Activated T-cell treated with anti-CD3 and anti-CD28 coated beads, Interleukin-2, amount 50 U/mL, for 1 hour (primary cell): ENCODE results near the gene SAMD8.
"Not testable (repeated sequence)": the region's sequence is repeated elsewhere in the genome, so short reads cannot be mapped to it uniquely, and the experiment has no call there.

Source experiments
- DNase-seq: peaks from one replicate; pipeline ENCODE4 v3.0.0-alpha.2; 2020

The SAMD8 gene

DNA sequence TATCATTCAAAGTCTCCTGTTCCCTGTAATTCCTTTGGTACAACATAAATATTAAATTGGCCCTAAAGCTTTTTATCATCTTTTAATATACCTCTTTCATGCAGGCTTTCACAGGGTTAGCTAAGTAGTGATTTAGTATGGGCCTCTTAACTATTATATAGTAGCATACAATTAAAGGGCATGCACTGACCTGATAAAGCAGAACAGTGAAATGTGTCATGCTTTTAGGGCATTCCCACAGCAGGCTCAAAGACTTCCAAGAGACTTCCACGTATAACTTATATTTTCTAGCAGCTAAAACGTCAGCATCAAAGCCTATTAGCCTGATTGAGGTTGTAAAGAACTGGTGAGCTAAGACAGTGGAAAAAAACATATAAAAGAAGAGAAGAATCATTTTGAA, 35.3 kb downstream of the SAMD8 start:
- no peak for DNase-seq

DNA sequence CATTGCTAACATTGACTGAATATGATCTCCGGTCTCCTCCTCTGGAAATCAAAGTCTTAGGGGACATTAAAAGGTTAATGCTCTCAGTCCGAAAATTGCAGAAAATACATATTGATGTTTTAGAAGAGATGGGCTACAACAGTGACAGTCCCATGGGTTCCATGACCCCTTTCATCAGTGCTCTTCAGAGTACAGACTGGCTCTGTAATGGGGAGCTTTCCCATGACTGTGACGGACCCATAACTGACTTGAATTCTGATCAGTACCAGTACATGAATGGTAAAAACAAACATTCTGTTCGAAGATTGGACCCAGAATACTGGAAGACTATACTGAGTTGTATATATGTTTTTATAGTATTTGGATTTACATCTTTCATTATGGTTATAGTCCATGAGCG, 39.2 kb downstream of the SAMD8 start:
- DNase-seq = no peak

DNA sequence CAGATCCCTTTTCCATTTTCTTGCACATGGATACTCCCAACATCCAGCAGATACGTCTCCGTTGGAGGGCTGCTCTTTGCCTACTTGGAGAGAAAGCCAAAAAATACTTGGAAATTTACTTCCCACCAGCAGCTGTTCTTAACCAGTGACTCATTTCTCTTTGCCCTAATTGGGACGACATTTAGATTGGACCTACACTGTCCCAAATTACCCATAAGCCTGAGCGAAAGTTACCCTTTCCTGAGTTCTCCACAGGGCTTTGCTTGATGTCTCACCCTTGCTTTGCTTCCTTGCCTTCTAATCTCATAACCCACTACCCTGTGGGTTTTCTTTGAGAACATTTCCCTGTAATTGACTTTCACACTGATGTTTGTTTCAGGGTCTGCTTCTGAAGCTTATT, 48.1 kb downstream of the SAMD8 start:
- no peak for DNase-seq

DNA sequence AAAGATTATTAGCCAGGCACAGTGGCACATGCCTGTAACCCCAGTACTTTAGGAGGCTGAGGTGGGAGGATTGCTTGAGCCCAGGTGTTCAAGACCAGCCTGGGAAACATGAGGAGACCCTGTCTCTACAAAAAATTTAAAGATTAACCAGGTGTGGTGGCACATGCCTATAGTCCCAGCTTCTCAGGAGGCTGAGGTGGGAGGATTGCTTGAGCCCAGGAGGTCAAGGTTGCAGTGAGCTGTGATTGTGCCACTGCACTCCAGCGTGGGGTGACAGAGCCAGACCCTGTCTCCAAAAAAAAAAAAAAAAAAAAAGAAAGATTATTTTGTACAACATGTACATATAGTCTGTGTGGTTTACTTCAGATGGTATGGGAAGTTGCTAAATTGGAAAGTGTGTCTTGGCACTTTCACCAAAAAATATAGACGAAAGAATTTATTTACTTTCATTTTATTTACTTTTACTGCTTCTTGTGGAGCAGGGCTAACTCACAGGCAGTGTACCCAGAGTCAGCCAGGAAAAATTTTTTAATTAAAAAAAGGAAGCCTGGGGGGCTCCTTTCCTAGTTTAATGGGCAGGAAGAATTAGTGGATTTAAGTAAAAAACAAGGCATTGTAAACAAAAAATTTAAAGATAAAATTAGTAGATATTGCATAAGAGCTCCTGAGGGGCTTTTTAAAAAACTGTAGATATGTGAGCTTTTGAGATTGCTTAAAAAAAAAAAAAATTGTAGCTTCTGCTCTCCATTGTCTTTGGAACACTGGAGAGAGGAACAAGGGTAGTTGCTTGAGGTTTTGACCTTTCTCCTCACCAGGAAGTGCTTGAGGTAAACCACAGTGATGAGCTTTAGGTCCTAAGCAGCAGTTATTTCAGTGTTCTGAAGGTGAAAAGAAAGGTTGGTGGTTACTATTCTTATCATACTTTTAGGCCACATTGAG, 54.5 kb downstream of the SAMD8 start:
- no peak for DNase-seq

DNA sequence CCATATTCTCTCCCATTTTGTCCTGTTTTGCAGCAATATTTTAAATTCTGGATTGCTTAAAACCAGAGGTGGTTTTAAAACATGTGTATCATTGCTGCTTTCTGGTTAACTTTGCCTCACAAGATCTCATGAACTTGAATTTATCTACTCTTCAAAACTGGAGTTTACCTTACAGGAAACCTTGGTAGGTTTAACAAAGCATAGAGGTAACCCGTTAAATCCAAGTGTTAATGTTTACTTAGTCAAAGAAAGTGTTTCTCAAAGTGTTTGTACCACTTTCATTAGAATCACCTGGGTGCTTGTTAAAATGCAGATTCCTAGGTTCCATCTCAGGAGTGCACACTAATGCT, 55.1 kb downstream of the SAMD8 start:
- DNase-seq = no peak

DNA sequence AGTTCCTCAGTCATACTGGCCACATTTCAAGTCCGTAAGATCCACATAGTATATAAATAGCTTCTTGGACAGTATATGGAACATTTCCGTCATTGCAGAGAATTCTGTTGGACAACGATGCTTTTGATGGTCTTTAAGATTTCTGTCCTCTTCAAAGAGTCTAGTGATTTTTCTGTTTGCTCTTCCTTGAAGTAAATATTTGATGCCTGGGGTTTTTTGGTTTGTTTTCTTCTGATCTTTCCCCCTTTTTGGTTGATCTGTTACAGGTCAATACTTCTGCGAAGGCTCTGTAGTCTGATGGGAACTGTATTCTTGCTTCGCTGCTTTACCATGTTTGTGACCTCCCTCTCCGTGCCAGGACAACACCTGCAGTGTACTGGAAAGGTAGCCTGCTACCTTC, 56.8 kb downstream of the SAMD8 start:
- DNase-seq = no peak

DNA sequence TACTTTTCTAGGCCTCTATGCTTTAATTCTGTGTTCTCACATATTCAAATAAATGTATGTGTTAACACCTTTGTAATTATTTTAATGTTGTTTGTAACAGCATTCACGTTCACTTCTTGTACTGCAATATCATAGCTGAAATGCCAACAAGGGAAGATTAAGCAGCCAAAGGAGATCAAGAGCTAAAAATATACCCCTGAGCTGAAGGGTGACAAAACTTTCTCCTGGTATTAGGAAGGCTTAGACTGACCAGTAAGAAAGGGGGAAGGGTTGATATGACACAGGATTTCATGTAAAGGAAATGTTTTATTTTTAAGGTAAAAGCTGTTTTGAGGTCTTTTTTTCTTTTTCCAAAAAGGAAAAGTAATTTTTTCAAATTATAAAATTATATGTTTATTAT, 58.8 kb downstream of the SAMD8 start:
- no peak for DNase-seq

DNA sequence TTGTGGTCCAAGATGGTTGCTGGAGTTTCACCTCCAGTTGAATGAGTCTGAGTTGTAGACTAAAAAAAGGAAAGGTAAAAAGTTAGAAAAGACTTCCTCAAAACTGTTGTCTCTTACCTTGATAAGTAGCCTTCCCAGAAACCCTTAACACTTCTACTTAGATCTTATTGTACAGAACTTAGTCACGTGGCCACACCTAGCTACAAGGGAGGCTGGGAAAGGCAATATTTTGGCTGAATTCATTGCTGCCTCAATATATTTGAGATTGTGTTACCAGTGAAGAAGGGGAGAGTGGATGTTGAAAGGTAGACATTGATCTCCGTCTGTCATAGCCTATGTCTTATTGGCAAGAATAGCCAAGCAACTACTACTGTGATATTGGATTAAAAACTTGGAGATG, 63.6 kb downstream of the SAMD8 start:
- no peak for DNase-seq

DNA sequence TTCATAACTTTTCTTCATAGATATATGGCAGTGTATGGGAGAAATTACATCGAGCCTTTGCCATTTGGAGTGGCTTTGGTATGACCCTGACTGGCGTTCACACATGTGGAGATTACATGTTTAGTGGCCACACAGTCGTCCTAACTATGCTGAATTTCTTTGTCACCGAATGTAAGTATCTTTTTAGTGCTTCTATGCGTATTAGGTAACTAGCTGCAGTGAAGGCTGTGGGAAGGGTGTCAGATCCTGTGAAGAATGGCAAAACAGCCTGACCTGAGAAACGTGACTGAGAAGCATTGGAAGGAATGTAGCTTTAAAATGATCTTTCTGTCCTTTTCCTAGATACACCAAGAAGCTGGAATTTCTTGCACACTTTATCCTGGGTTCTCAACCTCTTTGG, 64.6 kb downstream of the SAMD8 start:
- no peak for DNase-seq

DNA sequence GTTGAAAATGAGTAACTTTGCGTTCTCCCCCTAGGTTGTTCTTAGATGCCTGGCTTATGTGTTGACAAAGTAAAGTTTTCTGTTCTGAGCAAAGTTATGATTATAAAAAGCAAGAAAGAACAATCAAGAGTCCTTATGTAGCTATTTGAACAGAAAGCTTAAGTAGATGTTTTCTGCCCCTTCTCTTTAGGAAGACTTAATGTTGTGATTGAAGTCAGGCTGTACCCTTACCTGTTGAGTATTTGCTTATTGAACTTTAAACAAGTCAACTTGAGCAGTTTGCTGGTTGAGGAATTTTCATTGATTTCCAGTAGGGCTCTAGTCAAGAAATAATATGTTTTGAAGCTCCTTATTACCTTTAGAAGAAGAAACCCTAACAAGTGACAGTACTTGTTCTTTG, 65.3 kb downstream of the SAMD8 start:
- no peak for DNase-seq

DNA sequence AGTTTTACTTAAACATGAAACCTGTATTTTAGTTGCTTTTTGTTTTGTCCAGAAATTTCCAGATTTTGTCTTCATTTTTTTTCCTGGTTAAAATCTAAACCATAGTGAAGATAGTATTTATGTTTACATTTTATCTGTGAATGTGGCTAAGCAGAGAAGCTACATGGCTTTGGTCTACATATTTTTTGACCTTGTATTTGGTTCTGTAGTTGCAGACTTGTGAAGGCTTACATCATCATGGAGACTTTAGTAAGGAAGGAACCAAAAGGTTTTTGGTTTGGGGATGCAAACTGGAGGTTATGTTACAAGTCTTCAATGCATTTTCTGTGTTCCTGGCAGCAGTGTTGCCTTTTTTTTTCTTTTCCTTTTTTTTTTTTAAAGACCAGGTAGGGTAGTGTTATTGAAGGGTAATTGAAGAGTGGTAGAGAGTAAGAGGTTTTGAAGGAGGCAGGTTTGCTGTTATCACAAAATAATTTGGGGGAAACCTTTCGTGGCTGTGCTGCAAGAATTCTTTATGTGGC, 68.3 kb downstream of the SAMD8 start:
- no peak for DNase-seq

DNA sequence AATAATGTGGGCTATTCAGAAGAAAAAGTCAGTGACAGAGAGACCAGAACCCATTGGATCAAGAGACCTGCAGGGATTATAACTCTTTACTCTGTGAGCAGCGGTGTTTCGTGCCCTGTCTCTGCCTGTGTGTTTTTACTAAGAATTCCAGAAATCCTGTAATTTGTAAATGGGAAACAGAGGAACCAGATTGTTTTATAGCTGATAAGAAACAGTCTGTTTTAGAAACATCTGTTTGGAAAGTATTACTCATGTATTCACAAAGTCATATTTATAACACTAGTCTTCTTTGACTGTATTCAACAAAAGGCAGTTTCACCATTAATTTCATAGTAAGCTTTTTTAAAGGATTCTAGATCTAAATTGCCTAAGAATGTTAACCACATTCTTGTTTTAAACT, 69.1 kb downstream of the SAMD8 start:
- no peak for DNase-seq

DNA sequence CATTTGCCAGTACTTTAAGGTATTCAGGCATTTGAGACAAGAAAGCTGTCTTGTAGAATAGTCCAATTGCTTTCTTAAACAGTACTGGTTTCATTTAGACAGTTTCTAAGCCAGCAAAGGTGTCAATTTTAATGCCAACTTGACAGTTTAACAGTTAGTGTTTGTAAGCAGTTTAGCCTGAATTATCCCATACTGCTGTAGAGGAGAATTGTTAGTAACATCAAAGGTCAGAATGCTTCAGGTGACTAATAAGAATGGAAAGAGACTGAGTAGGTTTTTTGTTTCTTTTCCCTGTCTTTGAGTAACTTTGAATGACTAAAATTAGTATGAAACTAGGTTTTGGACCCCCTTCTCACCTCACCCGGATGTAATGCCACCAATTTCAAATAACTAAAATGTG, 69.6 kb downstream of the SAMD8 start:
- DNase-seq = no peak

DNA sequence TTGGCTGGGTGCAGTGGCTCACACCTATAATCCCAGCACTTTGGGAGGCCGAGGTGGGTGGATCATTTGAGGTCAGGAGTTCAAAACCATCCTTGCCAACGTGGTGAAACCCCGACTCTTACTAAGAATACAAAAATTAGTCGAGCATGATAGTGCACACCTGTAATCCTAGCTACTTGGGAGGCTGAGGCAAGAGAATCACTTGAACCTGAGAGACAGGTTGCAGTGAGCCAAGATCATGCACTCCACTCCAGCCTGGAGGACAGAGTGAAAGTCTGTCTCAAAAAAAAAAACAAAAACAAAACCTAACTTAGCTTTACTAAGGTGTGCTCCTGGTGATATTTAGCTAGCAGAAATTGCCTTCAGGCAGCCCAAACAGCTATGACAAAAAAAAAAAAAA, 74.9 kb downstream of the SAMD8 start:
- DNase-seq = no peak

DNA sequence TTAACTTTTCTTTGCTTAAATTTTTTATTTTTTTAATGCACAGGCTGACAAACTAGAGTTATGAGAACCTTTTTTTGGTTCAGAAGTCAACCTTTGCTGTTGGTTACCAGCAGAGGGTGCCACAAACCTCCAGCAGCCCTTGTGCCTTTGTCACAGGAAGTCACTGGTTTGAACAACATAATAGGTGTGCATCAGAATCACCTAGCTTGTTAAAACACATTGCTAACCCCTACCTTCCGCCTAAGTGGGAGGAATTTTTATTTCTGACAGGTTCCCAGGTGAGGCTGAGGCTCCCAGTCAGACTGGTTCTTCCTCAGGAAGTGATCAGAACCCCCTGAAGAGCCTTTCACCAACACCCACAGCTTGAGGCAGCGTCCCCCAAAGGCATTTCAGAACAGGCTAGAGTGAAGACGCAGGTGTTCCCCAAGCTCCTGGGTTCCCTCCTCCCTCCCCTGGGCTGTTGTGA, 76.5 kb downstream of the SAMD8 start:
- DNase-seq = peak; percentile 68

DNA sequence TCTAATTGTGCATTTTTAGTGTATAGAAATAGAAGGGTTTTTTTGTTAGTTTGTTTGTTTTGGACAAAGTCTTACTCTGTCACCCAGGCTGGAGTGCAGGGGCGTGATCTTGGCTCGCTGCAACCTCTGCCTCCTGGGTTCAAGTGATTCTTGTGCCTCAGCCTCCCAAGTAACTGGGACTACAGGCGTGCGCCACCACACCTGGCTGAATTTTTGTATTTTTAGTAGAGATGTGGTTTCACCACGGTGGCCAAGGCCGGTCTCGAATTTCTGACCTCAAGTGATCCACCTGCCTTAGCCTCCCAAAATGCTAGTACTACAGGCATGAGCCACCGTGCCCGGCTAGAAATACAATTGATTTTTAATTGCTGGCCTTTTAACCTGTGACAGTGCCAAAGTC, 77.1 kb downstream of the SAMD8 start:
- not testable (repeated sequence) for DNase-seq

DNA sequence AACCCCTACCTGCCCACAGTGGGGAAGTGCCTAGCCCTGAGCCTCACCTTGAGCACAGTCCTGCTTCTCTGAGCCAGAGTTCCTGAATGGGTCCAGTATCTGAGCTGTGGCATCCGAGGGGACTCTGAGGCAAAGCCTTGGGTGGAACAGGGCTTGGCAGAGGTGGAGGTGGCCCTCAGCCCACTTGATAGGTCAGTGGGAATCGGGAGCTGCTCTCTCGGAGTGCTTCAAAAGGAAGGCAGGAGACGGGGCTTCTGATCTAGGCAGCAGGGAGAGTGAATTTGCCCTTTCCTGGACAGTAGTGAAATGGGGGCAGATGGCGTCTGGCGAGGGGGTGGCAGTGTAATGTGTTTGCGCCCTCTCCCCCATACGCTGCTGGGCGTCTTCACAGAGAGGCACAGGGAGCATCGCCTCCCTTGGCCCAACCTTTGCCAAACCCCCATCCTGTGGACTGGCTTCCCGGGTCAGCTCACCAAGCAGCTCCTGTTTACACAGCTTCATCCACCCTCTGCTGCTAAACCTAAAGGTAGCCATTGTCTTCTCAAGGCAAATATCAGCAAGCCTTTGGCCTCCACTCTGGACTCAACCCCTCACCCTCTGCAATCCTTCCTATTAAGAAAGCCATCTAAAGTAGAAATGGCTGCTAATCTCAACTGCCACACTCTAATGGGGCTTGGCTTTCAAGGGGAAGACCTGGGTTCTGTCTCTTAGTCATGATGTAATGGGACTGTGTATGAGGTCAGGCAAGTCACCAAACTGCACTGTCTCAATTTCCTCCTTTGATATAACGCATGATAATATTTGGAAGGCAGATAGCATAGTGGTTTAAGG, 78.0 kb downstream of the SAMD8 start:
- DNase-seq = no peak

DNA sequence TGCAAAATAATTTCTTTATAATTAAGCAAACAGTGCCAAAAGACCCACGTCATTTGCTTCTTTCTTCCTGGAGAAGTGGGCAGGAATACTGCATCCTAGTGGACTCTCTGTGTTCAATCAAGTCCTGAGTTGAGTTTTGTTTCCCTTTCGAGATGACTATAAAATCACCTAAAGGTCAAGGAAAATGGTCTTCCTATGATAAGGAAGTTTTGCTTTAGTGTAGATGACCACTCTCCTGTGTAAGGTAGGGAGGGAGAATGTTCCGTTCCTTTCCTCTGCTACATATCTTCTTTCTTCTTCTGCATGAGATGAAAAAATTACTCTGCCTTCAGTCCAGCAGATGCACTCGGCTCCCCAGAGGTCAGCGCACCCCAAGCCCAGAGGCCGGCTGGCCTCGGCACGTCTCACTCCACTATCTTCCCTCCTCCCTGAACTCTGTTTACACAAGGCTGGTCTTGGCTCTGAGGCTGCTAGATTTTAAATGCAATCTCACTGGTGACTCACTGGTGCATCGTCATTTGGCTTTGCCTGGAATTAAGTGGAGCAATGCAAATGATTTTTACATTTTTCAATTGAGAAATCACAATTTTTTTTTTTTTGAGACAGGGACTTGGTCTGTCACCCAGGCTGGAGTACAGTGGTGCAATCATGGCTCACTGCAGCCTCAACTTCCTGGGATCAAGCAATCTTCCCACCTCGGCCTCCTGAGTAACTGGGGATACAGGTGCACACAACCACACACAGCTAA, 80.5 kb downstream of the SAMD8 start:
- no peak for DNase-seq

DNA sequence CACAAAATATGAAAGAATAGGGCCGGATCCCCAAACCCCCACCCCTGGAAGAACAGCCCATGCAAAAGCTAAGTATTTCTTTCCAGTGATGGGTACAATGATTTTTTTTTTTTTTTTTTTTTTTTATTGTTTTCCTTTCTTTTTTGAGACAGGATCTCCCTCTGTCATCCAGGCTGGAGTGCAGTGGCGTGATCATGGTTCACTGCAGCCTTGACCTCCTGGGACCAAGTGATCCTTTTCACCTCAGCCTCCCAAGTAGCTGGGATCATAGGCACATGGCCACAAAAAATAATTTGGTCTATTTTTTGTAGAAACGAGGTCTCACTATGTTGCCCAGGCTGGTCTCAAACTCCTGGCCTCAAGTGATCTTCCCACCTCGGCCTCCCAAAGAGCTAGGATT, 83.2 kb downstream of the SAMD8 start:
- DNase-seq = not testable (repeated sequence)

DNA sequence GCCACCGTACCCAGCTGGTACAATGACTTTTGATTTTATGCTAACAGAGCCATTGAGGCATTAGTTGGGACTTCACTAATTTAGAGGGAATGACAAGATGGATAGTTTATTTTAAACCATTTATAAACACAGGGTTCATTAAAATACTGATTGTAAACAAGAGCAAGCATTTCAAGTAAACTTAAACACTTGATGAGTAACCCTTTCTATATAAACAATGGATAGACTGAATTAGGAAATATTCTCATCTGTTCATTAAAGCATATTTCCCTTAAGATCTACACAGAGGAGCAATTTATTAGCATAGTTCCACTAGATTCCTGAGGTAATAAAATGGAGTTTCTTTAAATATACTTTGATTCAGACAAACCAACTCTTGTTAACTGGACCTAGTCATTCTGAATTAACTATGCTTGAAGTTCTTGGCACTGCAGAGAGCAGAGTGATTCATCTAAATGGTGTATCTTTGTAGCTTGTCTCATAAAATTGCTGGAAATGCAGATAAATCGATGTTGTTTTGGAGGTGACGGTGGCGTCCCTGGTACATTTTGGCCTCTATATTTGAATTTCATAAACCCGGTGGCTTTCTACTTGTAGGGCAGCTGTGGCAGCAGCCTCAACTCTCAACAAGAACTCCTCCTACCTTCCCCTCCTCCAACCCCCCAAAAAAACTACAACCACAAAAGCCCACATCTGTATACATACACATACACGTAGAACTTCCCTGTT, 83.7 kb downstream of the SAMD8 start:
- no peak for DNase-seq

DNA sequence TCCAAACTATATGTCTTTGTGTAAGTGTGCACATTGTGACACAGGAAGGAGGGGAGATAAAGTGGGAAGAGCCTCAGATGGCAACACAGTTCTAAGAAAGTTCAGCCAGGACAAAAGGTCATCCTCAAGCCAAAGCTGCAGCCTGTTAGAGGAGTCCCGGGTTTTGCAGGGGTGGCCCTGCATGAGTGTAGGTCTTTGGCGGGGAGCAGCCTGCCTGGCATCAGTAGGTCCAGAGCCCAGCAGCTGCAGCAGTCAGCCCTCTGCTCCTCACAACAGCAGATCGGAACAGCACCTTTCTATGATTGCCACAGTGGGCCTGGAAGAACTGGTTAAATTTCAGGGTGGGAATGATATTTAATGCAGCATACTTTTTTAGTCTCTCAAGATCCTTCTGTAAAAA, 85.6 kb downstream of the SAMD8 start:
- DNase-seq = no peak

DNA sequence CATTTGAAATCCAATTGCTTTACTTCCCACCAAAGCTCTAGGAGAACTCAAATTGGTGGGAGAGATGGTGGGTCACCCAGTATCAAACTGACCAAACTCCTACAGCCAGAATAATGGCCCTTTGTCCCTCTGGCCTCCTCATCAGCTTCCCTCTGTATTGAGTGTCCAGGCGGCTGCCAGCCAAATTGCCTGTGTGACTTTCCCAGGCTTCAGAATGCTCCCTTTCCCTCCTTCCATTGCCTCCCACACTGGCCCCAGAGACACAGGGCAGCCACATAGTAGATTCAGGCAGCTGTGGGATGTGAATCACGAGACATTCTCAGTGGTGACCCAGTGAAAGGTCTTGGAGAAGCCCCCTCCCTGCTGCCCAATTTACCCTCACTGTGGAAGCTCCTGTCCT, 86.5 kb downstream of the SAMD8 start:
- no peak for DNase-seq
